Measurements from ENCODE around the gene LGALS7.

GRCh38 chr19:38725469-38726283, 47.6 kb downstream of the LGALS7 start:
- no peak for TF ChIP-seq TAF1 (IDR thresholded peaks at IDR 0.05; ENCODE audit: borderline replicate concordance, low read depth, low read length)
- no peak for TF ChIP-seq CREM (IDR thresholded peaks at IDR 0.05; ENCODE audit: low read depth)
- no peak for TF ChIP-seq EGR1 (IDR thresholded peaks at IDR 0.05; ENCODE audit: borderline replicate concordance in 1 of 2, low read depth in 2 of 2, low read length in 2 of 2)
- no peak for TF ChIP-seq ZBTB33 (IDR thresholded peaks at IDR 0.05)
- no peak for TF ChIP-seq ATF7 (IDR thresholded peaks at IDR 0.05; ENCODE audit: low read depth)
- TF ChIP-seq SMC3 (IDR thresholded peaks at IDR 0.05; ENCODE audit: borderline replicate concordance, low read length), result no peak
- TF ChIP-seq EZH2 (IDR thresholded peaks at IDR 0.05; ENCODE audit: borderline replicate concordance, control insufficient read depth, low read depth, low read length), result no peak
- TF ChIP-seq BRCA1 (IDR thresholded peaks at IDR 0.05; ENCODE audit: low read depth, low read length), result no peak
